Right hindlimb (tissue), 1 donor: Measurements from ENCODE around the gene GBF1.

Experiments
- DNase-seq: peaks from one replicate; pipeline ENCODE4 v3.0.0-alpha.2; 2018

GBF1 gene

GRCh38 chr10:102429468-102429867 is 184.1 kb downstream of the GBF1 start:
- DNase-seq = no peak

- DNase-seq = no peak
These were observed 186.3 kb downstream of the GBF1 start for GRCh38 chr10:102431452-102432124.
